ENCODE data around the gene CBLN1.

GRCh38 chr16:49280841-49281371 lies 732 bp downstream of the CBLN1 start:
- TF ChIP-seq CTCF (IDR thresholded peaks at IDR 0.05 in 4 of 5, conservative IDR thresholded peaks at IDR 0.05 in 1 of 5) = no peak
- no peak for TF ChIP-seq POLR2A (IDR thresholded peaks at IDR 0.05)
